GM12878 (cell line): ENCODE measurements around the gene TMEM186. TPM values are rescaled to one million over a fixed set of nuclear protein-coding genes. Genes with fewer than 3 reads are reported as not detected.
A peak's percentile ranks its signal among the peaks of the same experiment; 100 is the strongest.

Experiments
- BRCA1 ChIP-seq: IDR thresholded peaks from 2 replicates; pipeline ENCODE4 v1.6.1; 2011; ENCODE audit warnings: low read depth, low read length, improper control_type of control experiment
- CREM ChIP-seq: IDR thresholded peaks from 2 replicates; pipeline ENCODE4 v1.6.1; 2014; ENCODE audit warnings: antibody characterized with exemption, low read depth
- HDGF ChIP-seq: fragments of 450-650 bp; IDR thresholded peaks from 2 replicates; pipeline ENCODE4 v1.6.1; 2016; ENCODE audit warnings: antibody characterized with exemption
- IKZF1 ChIP-seq: fragments of 450-650 bp; conservative IDR thresholded peaks from 2 replicates; pipeline ENCODE4 v1.6.1; 2017; ENCODE audit warnings: antibody characterized with exemption, mild to moderate bottlenecking
- IRF4 ChIP-seq: IDR thresholded peaks from 2 replicates; pipeline ENCODE4 v1.6.1; 2011; ENCODE audit warnings: low read depth, low read length
- JUNB ChIP-seq: IDR thresholded peaks from 2 replicates; pipeline ENCODE4 v1.6.1; 2016; ENCODE audit warnings: antibody characterized with exemption, mild to moderate bottlenecking
- MAX ChIP-seq: IDR thresholded peaks from 2 replicates; pipeline ENCODE4 v1.6.1; 2012; ENCODE audit warnings: low read depth, low read length, improper control_type of control experiment
- MXI1 ChIP-seq: fragments of 150-350 bp; IDR thresholded peaks from 2 replicates; pipeline ENCODE4 v1.6.1; 2011; ENCODE audit warnings: low read depth, mild to moderate bottlenecking, inconsistent platforms, low read length, improper control_type of control experiment
- MYB ChIP-seq: fragments of 150-350 bp; IDR thresholded peaks from 2 replicates; pipeline ENCODE4 v1.6.1; 2014; ENCODE audit warnings: mild to moderate bottlenecking, low read depth, low read length, borderline replicate concordance
- PML ChIP-seq: IDR thresholded peaks from 2 replicates; pipeline ENCODE4 v1.6.1; 2012; ENCODE audit warnings: low read length, inconsistent platforms
- PRDM15 ChIP-seq: fragments of 450-650 bp; formaldehyde crosslinking; IDR thresholded peaks from 2 replicates; pipeline ENCODE4 v1.4.0; 2020; ENCODE audit warnings: mild to moderate bottlenecking, moderate library complexity
- RAD51 ChIP-seq: fragments of 450-650 bp; IDR thresholded peaks from 2 replicates; pipeline ENCODE4 v1.6.1; 2016; ENCODE audit warnings: moderate library complexity, mild to moderate bottlenecking, inconsistent platforms
- RB1 ChIP-seq: fragments of 450-650 bp; formaldehyde crosslinking; IDR thresholded peaks from 2 replicates; pipeline ENCODE4 v1.6.1; 2017; ENCODE audit warnings: mild to moderate bottlenecking, borderline replicate concordance
- TCF12 ChIP-seq: IDR thresholded peaks from 2 replicates; pipeline ENCODE4 v1.6.1; 2011; ENCODE audit warnings: low read depth, mild to moderate bottlenecking, low read length
- TCF3 ChIP-seq: IDR thresholded peaks from 2 replicates; pipeline ENCODE4 v1.6.1; 2012; ENCODE audit warnings: low read depth, mild to moderate bottlenecking, low read length, borderline replicate concordance; ENCODE audit not compliant: insufficient read depth
- USF1 ChIP-seq: IDR thresholded peaks from 2 replicates; pipeline ENCODE4 v1.6.1; 2011; ENCODE audit warnings: borderline replicate concordance, low read depth, mild to moderate bottlenecking, moderate library complexity, mixed read lengths, low read length; ENCODE audit not compliant: insufficient read depth; ENCODE audit errors: extremely low read length
- ZBED1 ChIP-seq: IDR thresholded peaks from 2 replicates; pipeline ENCODE4 v1.6.1; 2016; ENCODE audit warnings: borderline replicate concordance
- ZNF207 ChIP-seq: fragments of 450-650 bp; IDR thresholded peaks from 2 replicates; pipeline ENCODE4 v1.6.1; 2014; ENCODE audit warnings: antibody characterized with exemption, mild to moderate bottlenecking, borderline replicate concordance
- ZNF384 ChIP-seq: IDR thresholded peaks from 2 replicates; pipeline ENCODE4 v1.6.1; 2012; ENCODE audit warnings: low read depth, mild to moderate bottlenecking, low read length, improper control_type of control experiment, borderline replicate concordance
- ZNF592 ChIP-seq: fragments of 450-650 bp; IDR thresholded peaks from 2 replicates; pipeline ENCODE4 v1.6.1; 2017; ENCODE audit warnings: mild to moderate bottlenecking, moderate library complexity
- polyA plus RNA-seq, 11 experiments: library from polyadenylated mRNA; depleted of rRNA in 4 of 11; unstranded in 6 of 11; stranded (reverse) in 5 of 11; fragments of >200 nt; fragmentation: Nextera tagmentation in 4 of 11; fragmentation: Illumina TruSeq in 1 of 11; extraction: Ambion mirVana in 4 of 11; extraction: Trizol in 1 of 11; gene quantifications; 1 replicate in 1 of 11; 2 replicates in 10 of 11; pipeline versions ENCODE4 v1.2.1 to v1.2.3, GENCODE V29; 2011 to 2016; ENCODE audit warnings: inconsistent platforms in 2 of 11, missing spikeins in 2 of 11, low read depth in 1 of 11
- total RNA-seq, 4 experiments: library from RNA; depleted of rRNA in 3 of 4; stranded (reverse); fragments of >200 nt in 3 of 4; fragmentation: Illumina TruSeq in 1 of 4; extraction: Trizol in 1 of 4; gene quantifications; 2 replicates each; pipeline versions ENCODE4 v1.2.1 to v1.2.3, GENCODE V29; 2013 to 2021

TMEM186 gene
- total and polyA plus RNA-seq, 10 of the 15 experiments (the other 5 are each of a cell fraction or from before 2014, with no cell fraction given): 10.6 to 28.9 (median 17.0) TPM

- TF ChIP-seq PML (peak; percentile 87), PRDM15 (no peak), BRCA1 (no peak), MXI1 (peak; percentile 99), RAD51 (peak; percentile 74), MAX (peak; percentile 97), ZNF384 (no peak), USF1 (peak; percentile 49), IKZF1 (peak; percentile 92), TCF12 (no peak), ZBED1 (no peak), JUNB (no peak), ZNF592 (no peak), RB1 (no peak; the same call in 1 of the 2 replicates), TCF3 (no peak), CREM (peak; percentile 72; the same call in 1 of the 2 replicates), IRF4 (no peak), MYB (no peak), ZNF207 (0 out of 2 replicates have a peak, but pooled peaks have one; percentile 38), HDGF (peak; percentile 94)
These were observed at the start of gene TMEM186, which contains the start of gene PMM2 (continued) for GRCh38 chr16:8797364-8798173.
